GM12891 (cell line): ENCODE data around the gene FCRL1.

Experiments
- POLR2A ChIP-seq: IDR thresholded peaks from 2 replicates; pipeline ENCODE4 v1.6.1; 2011; ENCODE audit warnings: low read depth, low read length, control low read depth
- POLR2AphosphoS5 ChIP-seq: IDR thresholded peaks from 2 replicates; pipeline ENCODE4 v1.6.1; 2011; ENCODE audit warnings: low read depth, low read length, control low read depth
- TAF1 ChIP-seq: IDR thresholded peaks from 2 replicates; pipeline ENCODE4 v1.6.1; 2011; ENCODE audit warnings: low read depth, low read length, control low read depth

DNA sequence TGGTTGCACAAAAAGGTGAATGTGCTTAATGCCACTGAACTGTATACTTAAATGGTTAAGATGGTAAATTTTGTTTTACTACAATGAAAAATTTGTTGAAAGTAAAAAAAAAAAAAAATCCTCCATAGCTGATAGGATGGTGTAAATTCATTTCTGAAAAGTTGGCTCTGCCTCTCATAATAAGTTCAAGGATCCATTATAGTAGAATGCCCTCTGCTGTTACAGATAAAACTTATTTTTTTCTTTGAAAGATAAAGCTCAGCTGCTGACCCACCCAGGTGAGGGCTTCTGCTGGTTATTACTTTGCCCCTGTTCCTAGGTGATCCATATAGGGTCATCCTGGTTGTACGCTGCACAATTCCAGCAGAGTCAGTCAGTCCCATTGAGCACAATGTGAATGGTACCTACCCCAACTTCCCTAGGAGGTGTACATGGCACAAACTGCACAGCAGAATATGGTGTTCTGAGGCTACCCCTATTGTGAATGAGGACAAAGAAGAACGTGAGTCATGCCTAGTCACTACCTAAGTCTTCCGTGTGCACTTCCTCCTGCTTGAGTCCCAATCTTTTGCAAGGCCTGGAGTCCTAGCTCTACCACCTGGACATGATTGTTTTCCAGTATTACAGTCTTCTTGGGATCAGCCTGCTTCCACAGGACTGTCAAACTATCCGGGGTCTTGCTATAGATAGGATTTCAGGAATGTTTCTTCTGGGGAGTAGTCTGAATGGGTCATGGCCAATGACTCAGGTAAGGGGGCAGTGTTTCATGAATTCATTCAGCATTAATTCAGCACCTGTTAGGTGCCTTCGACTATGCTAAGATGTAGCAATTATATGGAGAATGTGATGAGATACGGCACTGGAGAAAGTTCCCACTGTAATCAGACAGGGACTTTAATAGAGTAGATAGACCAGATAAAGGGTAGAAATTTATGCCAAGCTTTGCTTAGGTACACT is 42.5 kb upstream of the FCRL1 start:
- TF ChIP-seq POLR2A, result no peak
- no peak for TF ChIP-seq TAF1
- no peak for TF ChIP-seq POLR2AphosphoS5
